PC-3 (cell line): ENCODE results near the gene AJAP1.

Source experiments
- CTCF ChIP-seq: fragments of 300-600 bp; sonication (generic); conservative IDR thresholded peaks from 2 replicates; pipeline ENCODE4 v1.5.1; 2017; ENCODE audit warnings: antibody characterized with exemption, low read depth, mild to moderate bottlenecking, low read length
- EZH2 ChIP-seq: fragments of 300-600 bp; sonication (generic); IDR thresholded peaks from one replicate; pipeline ENCODE4 v1.6.1; 2017; ENCODE audit warnings: antibody characterized with exemption, mild to moderate bottlenecking, low read length; ENCODE audit not compliant: unreplicated experiment
- EZH2phosphoT487 ChIP-seq: fragments of 300-600 bp; sonication (generic); IDR thresholded peaks from 2 replicates; pipeline ENCODE4 v1.6.1; 2018; ENCODE audit warnings: mild to moderate bottlenecking, antibody characterized with exemption, low read length, borderline replicate concordance

GRCh38 chr1:4671828-4672227, 17.4 kb downstream of the AJAP1 start:
- TF ChIP-seq EZH2 (no peak), CTCF (no peak), EZH2phosphoT487 (no peak)
